Middle frontal gyrus (tissue), 1 donor: ENCODE results near the gene PDE11A.

Source experiments
- DNase-seq: peaks from one replicate; pipeline ENCODE4 v3.0.0-alpha.2; 2015; ENCODE audit warnings: low spot score; ENCODE audit errors: extremely low spot score

Gene PDE11A

GRCh38 chr2:177727577-177728398, 344.8 kb downstream of the PDE11A start:
- no peak for DNase-seq

GRCh38 chr2:177726931-177727348, 345.6 kb downstream of the PDE11A start:
- DNase-seq, result no peak

- DNase-seq, result peak; percentile 56
Observed at GRCh38 chr2:177724398-177725287, 347.9 kb downstream of the PDE11A start.

- DNase-seq, result no peak
Observed at GRCh38 chr2:177723235-177723634, 349.3 kb downstream of the PDE11A start.

GRCh38 chr2:177721818-177722567, 350.6 kb downstream of the PDE11A start:
- DNase-seq, result no peak

GRCh38 chr2:177721087-177721486, 351.5 kb downstream of the PDE11A start:
- DNase-seq, result no peak

GRCh38 chr2:177717831-177718618, 354.6 kb downstream of the PDE11A start:
- no peak for DNase-seq

- no peak for DNase-seq
Observed at GRCh38 chr2:177716484-177716883, 356.1 kb downstream of the PDE11A start.

GRCh38 chr2:177715771-177716170, 356.8 kb downstream of the PDE11A start:
- no peak for DNase-seq

GRCh38 chr2:177714704-177715103, 357.9 kb downstream of the PDE11A start:
- no peak for DNase-seq

- no peak for DNase-seq
Observed at GRCh38 chr2:177712462-177712861, 360.1 kb downstream of the PDE11A start.

GRCh38 chr2:177711483-177712265, 360.9 kb downstream of the PDE11A start:
- DNase-seq, result no peak

GRCh38 chr2:177710889-177711288, 361.7 kb downstream of the PDE11A start:
- no peak for DNase-seq

GRCh38 chr2:177709986-177710401, 362.6 kb downstream of the PDE11A start:
- DNase-seq, result no peak

GRCh38 chr2:177708660-177709444, 363.7 kb downstream of the PDE11A start:
- DNase-seq, result no peak

GRCh38 chr2:177708106-177708505, 364.5 kb downstream of the PDE11A start:
- DNase-seq, result no peak

GRCh38 chr2:177705511-177706173, 366.9 kb downstream of the PDE11A start:
- no peak for DNase-seq

GRCh38 chr2:177703159-177703558, 369.4 kb downstream of the PDE11A start:
- DNase-seq, result no peak

- DNase-seq, result no peak
Observed at GRCh38 chr2:177698281-177698680, 374.3 kb downstream of the PDE11A start.
